ENCODE data around the gene NUTM1. TPM values are rescaled to one million over a fixed set of nuclear protein-coding genes. Genes with fewer than 3 reads are reported as not detected.

NUTM1 gene
- total RNA-seq, 1 experiment from 2014 or later, result 0.46 TPM

DNA sequence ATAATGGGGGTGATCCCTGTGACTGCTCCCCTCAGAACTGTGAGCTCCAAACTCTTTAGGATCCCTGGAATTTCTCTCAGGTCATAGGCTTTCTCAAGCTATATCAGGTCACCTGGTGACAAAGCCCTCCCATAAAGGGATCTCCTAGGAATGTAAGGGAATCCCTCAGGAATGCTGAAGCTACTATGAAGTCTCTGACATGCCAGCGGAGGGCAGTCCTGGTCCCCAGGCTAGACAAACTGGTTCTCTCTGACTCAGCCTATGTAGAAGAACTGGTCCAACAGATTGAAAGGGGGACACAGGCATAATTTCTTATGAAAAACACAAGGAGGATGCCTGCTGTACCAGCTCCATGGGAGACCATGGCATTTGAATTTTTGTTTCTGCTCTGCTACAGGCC is 17.2 kb downstream of the NUTM1 start:
- peak; percentile 36 for DNase-seq (ENCODE audit: low spot score)
- peaks cover 59% of the 10 kb centered on the region for H3K36me3 Mint-ChIP-seq
- peaks cover under 1% of the 10 kb centered on the region for H3K4me1 Mint-ChIP-seq
- ChIA-PET CTCF (interaction anchor here (0.7 to 1.9 kb wide), 6 partner anchors 17 to 250 kb away, joined by 3 to 6 read pairs (median 4); partner anchors contain the start of genes GOLGA8B, NOP10, NUTM1 and SLC12A6), POLR2A (no interaction called here)
- H3K9me3 Mint-ChIP-seq, result no peaks in the 10 kb centered on the region
- H3K27ac Mint-ChIP-seq, result peak overlapping the region; percentile 72; the same call in 1 of the 2 replicates
- ATAC-seq, result peak; percentile 88
- TF ChIP-seq, protein P1, sequence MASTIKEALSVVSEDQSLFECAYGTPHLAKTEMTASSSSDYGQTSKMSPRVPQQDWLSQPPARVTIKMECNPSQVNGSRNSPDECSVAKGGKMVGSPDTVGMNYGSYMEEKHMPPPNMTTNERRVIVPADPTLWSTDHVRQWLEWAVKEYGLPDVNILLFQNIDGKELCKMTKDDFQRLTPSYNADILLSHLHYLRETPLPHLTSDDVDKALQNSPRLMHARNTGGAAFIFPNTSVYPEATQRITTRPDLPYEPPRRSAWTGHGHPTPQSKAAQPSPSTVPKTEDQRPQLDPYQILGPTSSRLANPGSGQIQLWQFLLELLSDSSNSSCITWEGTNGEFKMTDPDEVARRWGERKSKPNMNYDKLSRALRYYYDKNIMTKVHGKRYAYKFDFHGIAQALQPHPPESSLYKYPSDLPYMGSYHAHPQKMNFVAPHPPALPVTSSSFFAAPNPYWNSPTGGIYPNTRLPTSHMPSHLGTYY (CRISPR knock-in tag; IDR thresholded peaks at IDR 0.05), result no peak
- no peak for TF ChIP-seq RELA (CRISPR knock-in tag; IDR thresholded peaks at IDR 0.05; ENCODE audit: borderline replicate concordance)
- no peak for TF ChIP-seq ETV6 (CRISPR knock-in tag; IDR thresholded peaks at IDR 0.05)
- TF ChIP-seq, protein P2, sequence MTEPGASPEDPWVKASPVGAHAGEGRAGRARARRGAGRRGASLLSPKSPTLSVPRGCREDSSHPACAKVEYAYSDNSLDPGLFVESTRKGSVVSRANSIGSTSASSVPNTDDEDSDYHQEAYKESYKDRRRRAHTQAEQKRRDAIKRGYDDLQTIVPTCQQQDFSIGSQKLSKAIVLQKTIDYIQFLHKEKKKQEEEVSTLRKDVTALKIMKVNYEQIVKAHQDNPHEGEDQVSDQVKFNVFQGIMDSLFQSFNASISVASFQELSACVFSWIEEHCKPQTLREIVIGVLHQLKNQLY (CRISPR knock-in tag; IDR thresholded peaks at IDR 0.05), result no peak
- TF ChIP-seq, protein P3, sequence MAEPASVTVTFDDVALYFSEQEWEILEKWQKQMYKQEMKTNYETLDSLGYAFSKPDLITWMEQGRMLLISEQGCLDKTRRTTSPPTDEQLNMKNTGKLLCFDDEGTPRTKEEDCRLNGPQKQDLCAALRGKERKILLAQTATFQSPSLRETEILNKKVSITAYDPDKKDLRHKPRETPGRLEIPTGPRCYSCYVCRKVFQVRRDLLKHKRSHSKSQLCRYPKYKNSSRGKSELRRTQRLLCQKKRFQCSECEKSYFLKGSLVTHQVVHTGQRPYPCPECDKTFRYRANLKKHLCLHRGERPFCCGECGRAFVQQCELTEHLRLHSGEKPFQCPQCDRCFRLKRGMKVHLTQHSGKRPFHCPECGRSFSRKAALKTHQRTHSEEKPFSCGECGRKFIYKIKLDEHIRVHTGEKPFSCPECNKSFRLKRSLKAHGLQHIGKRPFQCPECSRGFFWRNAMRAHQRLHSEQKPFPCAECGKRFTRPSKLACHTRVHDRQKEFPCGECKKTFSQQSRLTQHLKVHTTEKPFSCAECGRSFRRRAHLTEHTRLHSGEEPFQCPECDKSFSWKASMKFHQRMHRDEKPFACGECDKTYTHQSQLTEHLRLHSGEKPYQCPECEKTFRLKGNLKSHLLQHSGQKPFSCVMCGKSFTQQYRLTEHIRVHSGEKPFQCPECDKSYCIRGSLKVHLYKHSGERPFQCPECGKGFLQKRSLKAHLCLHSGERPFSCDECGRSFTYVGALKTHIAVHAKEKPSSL (CRISPR knock-in tag; conservative IDR thresholded peaks at IDR 0.05), result no peak
- no peak for TF ChIP-seq ZNF121 (CRISPR knock-in tag; IDR thresholded peaks at IDR 0.05)
- TF ChIP-seq, protein P4, sequence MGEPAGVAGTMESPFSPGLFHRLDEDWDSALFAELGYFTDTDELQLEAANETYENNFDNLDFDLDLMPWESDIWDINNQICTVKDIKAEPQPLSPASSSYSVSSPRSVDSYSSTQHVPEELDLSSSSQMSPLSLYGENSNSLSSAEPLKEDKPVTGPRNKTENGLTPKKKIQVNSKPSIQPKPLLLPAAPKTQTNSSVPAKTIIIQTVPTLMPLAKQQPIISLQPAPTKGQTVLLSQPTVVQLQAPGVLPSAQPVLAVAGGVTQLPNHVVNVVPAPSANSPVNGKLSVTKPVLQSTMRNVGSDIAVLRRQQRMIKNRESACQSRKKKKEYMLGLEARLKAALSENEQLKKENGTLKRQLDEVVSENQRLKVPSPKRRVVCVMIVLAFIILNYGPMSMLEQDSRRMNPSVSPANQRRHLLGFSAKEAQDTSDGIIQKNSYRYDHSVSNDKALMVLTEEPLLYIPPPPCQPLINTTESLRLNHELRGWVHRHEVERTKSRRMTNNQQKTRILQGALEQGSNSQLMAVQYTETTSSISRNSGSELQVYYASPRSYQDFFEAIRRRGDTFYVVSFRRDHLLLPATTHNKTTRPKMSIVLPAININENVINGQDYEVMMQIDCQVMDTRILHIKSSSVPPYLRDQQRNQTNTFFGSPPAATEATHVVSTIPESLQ (CRISPR knock-in tag; IDR thresholded peaks at IDR 0.05), result no peak
- no peak for TF ChIP-seq SOX15 (CRISPR knock-in tag; IDR thresholded peaks at IDR 0.05)
- TF ChIP-seq TEAD1 (CRISPR knock-in tag; IDR thresholded peaks at IDR 0.05), result no peak
- TF ChIP-seq ZNF671 (CRISPR knock-in tag; IDR thresholded peaks at IDR 0.05), result no peak
- no peak for TF ChIP-seq EMX1 (CRISPR knock-in tag; IDR thresholded peaks at IDR 0.05)
- TF ChIP-seq, protein P5, sequence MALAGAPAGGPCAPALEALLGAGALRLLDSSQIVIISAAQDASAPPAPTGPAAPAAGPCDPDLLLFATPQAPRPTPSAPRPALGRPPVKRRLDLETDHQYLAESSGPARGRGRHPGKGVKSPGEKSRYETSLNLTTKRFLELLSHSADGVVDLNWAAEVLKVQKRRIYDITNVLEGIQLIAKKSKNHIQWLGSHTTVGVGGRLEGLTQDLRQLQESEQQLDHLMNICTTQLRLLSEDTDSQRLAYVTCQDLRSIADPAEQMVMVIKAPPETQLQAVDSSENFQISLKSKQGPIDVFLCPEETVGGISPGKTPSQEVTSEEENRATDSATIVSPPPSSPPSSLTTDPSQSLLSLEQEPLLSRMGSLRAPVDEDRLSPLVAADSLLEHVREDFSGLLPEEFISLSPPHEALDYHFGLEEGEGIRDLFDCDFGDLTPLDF (CRISPR knock-in tag; IDR thresholded peaks at IDR 0.05), result no peak
- TF ChIP-seq, protein P6, sequence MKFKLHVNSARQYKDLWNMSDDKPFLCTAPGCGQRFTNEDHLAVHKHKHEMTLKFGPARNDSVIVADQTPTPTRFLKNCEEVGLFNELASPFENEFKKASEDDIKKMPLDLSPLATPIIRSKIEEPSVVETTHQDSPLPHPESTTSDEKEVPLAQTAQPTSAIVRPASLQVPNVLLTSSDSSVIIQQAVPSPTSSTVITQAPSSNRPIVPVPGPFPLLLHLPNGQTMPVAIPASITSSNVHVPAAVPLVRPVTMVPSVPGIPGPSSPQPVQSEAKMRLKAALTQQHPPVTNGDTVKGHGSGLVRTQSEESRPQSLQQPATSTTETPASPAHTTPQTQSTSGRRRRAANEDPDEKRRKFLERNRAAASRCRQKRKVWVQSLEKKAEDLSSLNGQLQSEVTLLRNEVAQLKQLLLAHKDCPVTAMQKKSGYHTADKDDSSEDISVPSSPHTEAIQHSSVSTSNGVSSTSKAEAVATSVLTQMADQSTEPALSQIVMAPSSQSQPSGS (CRISPR knock-in tag; IDR thresholded peaks at IDR 0.05; ENCODE audit: borderline replicate concordance, low read depth), result no peak
- no peaks in the 10 kb centered on the region; the same call in 1 of the 2 replicates for H3K27me3 Mint-ChIP-seq (ENCODE audit: low read depth)
- no peak overlapping the region for H3K4me3 Mint-ChIP-seq

DNA sequence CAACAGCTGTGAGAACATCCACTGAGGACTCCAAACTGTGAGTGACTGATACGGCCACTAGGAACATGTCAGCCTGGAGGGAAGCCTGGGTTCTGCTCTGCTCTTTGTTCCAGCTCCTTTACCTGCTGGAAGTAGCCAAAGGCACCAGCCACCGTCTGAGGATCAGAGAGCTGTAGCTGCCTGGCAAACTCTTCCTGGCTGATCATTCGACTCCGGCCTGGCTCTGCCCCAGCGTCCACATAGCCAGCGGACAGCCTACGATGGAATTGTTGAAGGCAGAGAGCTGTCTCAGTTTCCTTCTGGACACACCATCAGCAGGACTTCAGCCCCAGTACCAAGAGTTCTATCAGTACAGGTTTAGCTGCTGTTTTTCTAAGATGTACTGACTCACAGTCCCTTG is 18.2 kb downstream of the NUTM1 start:
- DNase-seq (ENCODE audit: low spot score) (no peak), ATAC-seq (no peak)
- H3K4me3 Mint-ChIP-seq, result no peak overlapping the region
- no peaks in the 10 kb centered on the region for H3K9me3 Mint-ChIP-seq
- ChIA-PET POLR2A (no interaction called here), CTCF (interaction anchor here (1.0 to 1.9 kb wide), 3 partner anchors 18 to 227 kb away, joined by 3 to 6 read pairs (median 5); partner anchors contain the start of genes KATNBL1, NOP10 and NUTM1)
- H3K27ac Mint-ChIP-seq, result 0 out of 2 replicates have a peak overlapping the region, but pooled peaks have one; percentile 22
- H3K27me3 Mint-ChIP-seq (ENCODE audit: low read depth), result no peaks in the 10 kb centered on the region; the same call in 1 of the 2 replicates
- TF ChIP-seq, protein P7, sequence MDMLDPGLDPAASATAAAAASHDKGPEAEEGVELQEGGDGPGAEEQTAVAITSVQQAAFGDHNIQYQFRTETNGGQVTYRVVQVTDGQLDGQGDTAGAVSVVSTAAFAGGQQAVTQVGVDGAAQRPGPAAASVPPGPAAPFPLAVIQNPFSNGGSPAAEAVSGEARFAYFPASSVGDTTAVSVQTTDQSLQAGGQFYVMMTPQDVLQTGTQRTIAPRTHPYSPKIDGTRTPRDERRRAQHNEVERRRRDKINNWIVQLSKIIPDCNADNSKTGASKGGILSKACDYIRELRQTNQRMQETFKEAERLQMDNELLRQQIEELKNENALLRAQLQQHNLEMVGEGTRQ (CRISPR knock-in tag; IDR thresholded peaks at IDR 0.05), result no peak
- no peak for TF ChIP-seq NFYB (CRISPR knock-in tag; conservative IDR thresholded peaks at IDR 0.05; ENCODE audit: low read depth)
- TF ChIP-seq CREB1 (CRISPR knock-in tag; IDR thresholded peaks at IDR 0.05), result no peak
- peaks cover 55% of the 10 kb centered on the region for H3K36me3 Mint-ChIP-seq
- peaks cover 10% of the 10 kb centered on the region for H3K4me1 Mint-ChIP-seq
